Measurements from ENCODE around the gene SAMD4A. TPM values are rescaled to one million over a fixed set of nuclear protein-coding genes. Genes with fewer than 3 reads are reported as not detected.
"Not testable (repeated sequence)": the region's sequence is repeated elsewhere in the genome, so short reads cannot be mapped to it uniquely, and the experiment has no call there.

The SAMD4A gene
- total RNA-seq, 1 donor from 2014 or later, result 57.0 TPM

GRCh38 chr14:54746019-54746418 lies 179.1 kb downstream of the SAMD4A start:
- no peaks in the 10 kb centered on the region for H3K9me3 Mint-ChIP-seq (ENCODE audit: low read depth)
- peaks cover 17% of the 10 kb centered on the region for H3K36me3 Mint-ChIP-seq (ENCODE audit: low read depth)
- no peaks in the 10 kb centered on the region for H3K4me1 Mint-ChIP-seq (ENCODE audit: low read depth)
- H3K27me3 Mint-ChIP-seq (ENCODE audit: low read depth), result no peaks in the 10 kb centered on the region
- no peak overlapping the region for H3K27ac Mint-ChIP-seq (ENCODE audit: unreplicated experiment)
- no peak for DNase-seq (ENCODE audit: low spot score)
- no peak overlapping the region for H3K4me3 Mint-ChIP-seq (ENCODE audit: unreplicated experiment)
- no peak for TF ChIP-seq CTCF (IDR thresholded peaks at IDR 0.05)

GRCh38 chr14:54747616-54748015 lies 180.7 kb downstream of the SAMD4A start:
- Mint-ChIP-seq H3K9me3 (ENCODE audit: low read depth) (no peaks in the 10 kb centered on the region), H3K4me3 (ENCODE audit: unreplicated experiment) (no peak overlapping the region), H3K36me3 (ENCODE audit: low read depth) (peaks cover 22% of the 10 kb centered on the region), H3K4me1 (ENCODE audit: low read depth) (no peaks in the 10 kb centered on the region), H3K27ac (ENCODE audit: unreplicated experiment) (no peak overlapping the region), H3K27me3 (ENCODE audit: low read depth) (no peaks in the 10 kb centered on the region)
- no peak for TF ChIP-seq CTCF (IDR thresholded peaks at IDR 0.05)
- DNase-seq (ENCODE audit: low spot score), result no peak

- H3K9me3 Mint-ChIP-seq (ENCODE audit: low read depth), result no peaks in the 10 kb centered on the region
- H3K36me3 Mint-ChIP-seq (ENCODE audit: low read depth), result peaks cover 25% of the 10 kb centered on the region
- no peaks in the 10 kb centered on the region for H3K27me3 Mint-ChIP-seq (ENCODE audit: low read depth)
- no peaks in the 10 kb centered on the region for H3K4me1 Mint-ChIP-seq (ENCODE audit: low read depth)
- no peak for TF ChIP-seq CTCF (IDR thresholded peaks at IDR 0.05)
- DNase-seq (ENCODE audit: low spot score), result no peak
- H3K4me3 Mint-ChIP-seq (ENCODE audit: unreplicated experiment), result no peak overlapping the region
- H3K27ac Mint-ChIP-seq (ENCODE audit: unreplicated experiment), result no peak overlapping the region
Observed at GRCh38 chr14:54749180-54749579, 182.3 kb downstream of the SAMD4A start.

GRCh38 chr14:54749727-54750126 lies 182.8 kb downstream of the SAMD4A start:
- Mint-ChIP-seq H3K27ac (ENCODE audit: unreplicated experiment) (no peak overlapping the region), H3K9me3 (ENCODE audit: low read depth) (no peaks in the 10 kb centered on the region), H3K4me1 (ENCODE audit: low read depth) (no peaks in the 10 kb centered on the region), H3K27me3 (ENCODE audit: low read depth) (no peaks in the 10 kb centered on the region), H3K36me3 (ENCODE audit: low read depth) (peaks cover 25% of the 10 kb centered on the region), H3K4me3 (ENCODE audit: unreplicated experiment) (no peak overlapping the region)
- DNase-seq (ENCODE audit: low spot score), result no peak
- no peak for TF ChIP-seq CTCF (IDR thresholded peaks at IDR 0.05)

GRCh38 chr14:54752611-54753010 lies 185.7 kb downstream of the SAMD4A start:
- peaks cover 24% of the 10 kb centered on the region for H3K36me3 Mint-ChIP-seq (ENCODE audit: low read depth)
- H3K4me1 Mint-ChIP-seq (ENCODE audit: low read depth); DNase-seq (ENCODE audit: low spot score): not testable (repeated sequence)

GRCh38 chr14:54753396-54753795 lies 186.5 kb downstream of the SAMD4A start:
- not testable (repeated sequence) for H3K27me3 Mint-ChIP-seq (ENCODE audit: low read depth); H3K9me3 Mint-ChIP-seq (ENCODE audit: low read depth); H3K4me1 Mint-ChIP-seq (ENCODE audit: low read depth); DNase-seq (ENCODE audit: low spot score); H3K27ac Mint-ChIP-seq (ENCODE audit: unreplicated experiment); H3K4me3 Mint-ChIP-seq (ENCODE audit: unreplicated experiment)
- H3K36me3 Mint-ChIP-seq (ENCODE audit: low read depth), result peaks cover 24% of the 10 kb centered on the region

More at GRCh38 chr14:54752611-54753010, 185.7 kb downstream of the SAMD4A start:
- H3K4me3 Mint-ChIP-seq (ENCODE audit: unreplicated experiment); H3K9me3 Mint-ChIP-seq (ENCODE audit: low read depth); H3K27ac Mint-ChIP-seq (ENCODE audit: unreplicated experiment); H3K27me3 Mint-ChIP-seq (ENCODE audit: low read depth): not testable (repeated sequence)

All from chondrocyte (in vitro differentiated cells).